ENCODE results near the gene ACKR3. TPM values are rescaled to one million over a fixed set of nuclear protein-coding genes. Genes with fewer than 3 reads are reported as not detected.

ACKR3 gene
- total and polyA plus RNA-seq, 2 experiments from 2014 or later, result 1.0 to 3.0 TPM

GRCh38 chr2:236579048-236579745 is 9.6 kb downstream of the ACKR3 start:
- no peaks in the 10 kb centered on the region for H3K4me1 ChIP-seq (ENCODE audit: insufficient read depth)
- H3K36me3 Mint-ChIP-seq (ENCODE audit: low read depth), result peaks cover 11% of the 10 kb centered on the region
- no peak overlapping the region for H3K27ac ChIP-seq (ENCODE audit: low read depth)
- H3K27me3 ChIP-seq (ENCODE audit: insufficient read depth), result no peaks in the 10 kb centered on the region
- no peaks in the 10 kb centered on the region for H3F3A ChIP-seq (replicated peaks; ENCODE audit: low read depth)
- peaks cover 24% of the 10 kb centered on the region; the same call in 2 of the 3 replicates for H3K4me1 Mint-ChIP-seq
- H3K9me2 ChIP-seq (ENCODE audit: insufficient read depth), result 0 out of 2 replicates have a peak, but pooled peaks cover 7% of the 10 kb centered on the region
- no peak overlapping the region for H3K4me3 ChIP-seq
- peaks cover 2% of the 10 kb centered on the region for H3K27me3 Mint-ChIP-seq (ENCODE audit: insufficient read depth, low read depth, poor library complexity)
- no peaks in the 10 kb centered on the region for H4K20me1 ChIP-seq (replicated peaks; ENCODE audit: insufficient read depth)
- no peaks in the 10 kb centered on the region for H3K36me3 ChIP-seq (ENCODE audit: insufficient read depth)
- H3K9me3 Mint-ChIP-seq, result no peaks in the 10 kb centered on the region; the same call in 2 of the 3 replicates
- peak overlapping the region; percentile 53 for H3K27ac Mint-ChIP-seq
- ATAC-seq, result peak; percentile 79
- no peaks in the 10 kb centered on the region for H3K79me2 ChIP-seq (replicated peaks; ENCODE audit: insufficient read depth)
- peak; percentile 33 for DNase-seq (ENCODE audit: low spot score)
- no peak for TF ChIP-seq EZH2phosphoT487 (IDR thresholded peaks at IDR 0.05; ENCODE audit: unreplicated experiment)
- no peak for TF ChIP-seq REST (IDR thresholded peaks at IDR 0.05; ENCODE audit: unreplicated experiment)
- no peak for TF ChIP-seq CTCF (conservative IDR thresholded peaks at IDR 0.05; ENCODE audit: low read depth in 2 of 2)
- TF ChIP-seq JUNB (IDR thresholded peaks at IDR 0.05; ENCODE audit: unreplicated experiment), result no peak
- TF ChIP-seq STAT1 (IDR thresholded peaks at IDR 0.05; ENCODE audit: unreplicated experiment), result no peak
- TF ChIP-seq EZH2 (IDR thresholded peaks at IDR 0.05; ENCODE audit: low read depth, unreplicated experiment), result no peak
- TF ChIP-seq ZNF331 (CRISPR knock-in tag; IDR thresholded peaks at IDR 0.05; ENCODE audit: low read depth), result no peak
- TF ChIP-seq CREB1 (CRISPR knock-in tag; IDR thresholded peaks at IDR 0.05; ENCODE audit: low read depth), result no peak
- TF ChIP-seq POLR2AphosphoS5 (IDR thresholded peaks at IDR 0.05; ENCODE audit: low read depth), result no peak
- H3K4me3 Mint-ChIP-seq, result no peak overlapping the region
- no peak overlapping the region for H3K4me2 ChIP-seq
- H2AFZ ChIP-seq, result peak overlapping the region; percentile 7; the same call in 1 of the 2 replicates

All from GM23338 (cell line).